ENCODE data around the gene PLA2R1.

- no peak for TF ChIP-seq POLR2A (IDR thresholded peaks at IDR 0.05)
- no peak for TF ChIP-seq CTCF (IDR thresholded peaks at IDR 0.05)
Observed at GRCh38 chr2:159891267-159891588, 171.2 kb downstream of the PLA2R1 start.
